ENCODE measurements around the gene MTRF1L.

- TF ChIP-seq CTCF (conservative IDR thresholded peaks at IDR 0.05) (peak; percentile 61), EZH2 (IDR thresholded peaks at IDR 0.05; ENCODE audit: low read depth) (no peak)
These were observed 49.5 kb downstream of the MTRF1L start for GRCh38 chr6:152952866-152953509.
